HG03469 (cell line): Measurements from ENCODE around the gene VWDE.

ENCODE experiments used
- ATAC-seq: cut with Tn5 transposase; IDR thresholded peaks from one replicate; pipeline ENCODE4 v1.9.1; 2021; ENCODE audit warnings: mild to moderate bottlenecking, moderate library complexity, moderate number of reproducible peaks; ENCODE audit not compliant: unreplicated experiment

VWDE gene

GRCh38 chr7:12337095-12337494, 66.6 kb downstream of the VWDE start:
- no peak for ATAC-seq

- no peak for ATAC-seq
These were observed 74.5 kb downstream of the VWDE start for GRCh38 chr7:12328888-12329770.

- no peak for ATAC-seq
These were observed 75.7 kb downstream of the VWDE start for GRCh38 chr7:12327922-12328321.

GRCh38 chr7:12325646-12326045, 78.0 kb downstream of the VWDE start:
- ATAC-seq, result no peak

GRCh38 chr7:12323415-12323814, 80.2 kb downstream of the VWDE start:
- no peak for ATAC-seq

GRCh38 chr7:12322903-12323300, 80.8 kb downstream of the VWDE start:
- peak; percentile 73 for ATAC-seq

- no peak for ATAC-seq
These were observed 81.3 kb downstream of the VWDE start for GRCh38 chr7:12322284-12322902.

GRCh38 chr7:12320987-12321647, 82.5 kb downstream of the VWDE start:
- no peak for ATAC-seq

GRCh38 chr7:12320241-12320986, 83.3 kb downstream of the VWDE start:
- ATAC-seq, result no peak

- no peak for ATAC-seq
These were observed 86.0 kb downstream of the VWDE start for GRCh38 chr7:12317675-12318074.

- ATAC-seq, result no peak
These were observed 86.7 kb downstream of the VWDE start for GRCh38 chr7:12316925-12317324.

- no peak for ATAC-seq
These were observed 88.6 kb downstream of the VWDE start for GRCh38 chr7:12315049-12315448.

GRCh38 chr7:12314199-12314598, 89.5 kb downstream of the VWDE start:
- peak; percentile 82 for ATAC-seq

GRCh38 chr7:12305502-12305901, 98.2 kb downstream of the VWDE start:
- ATAC-seq, result no peak

GRCh38 chr7:12303495-12303894, 100.2 kb downstream of the VWDE start:
- no peak for ATAC-seq

- no peak for ATAC-seq
These were observed 100.6 kb downstream of the VWDE start for GRCh38 chr7:12303062-12303461.

GRCh38 chr7:12300415-12300814, 103.2 kb downstream of the VWDE start:
- ATAC-seq, result no peak

GRCh38 chr7:12299367-12299766, 104.3 kb downstream of the VWDE start:
- ATAC-seq, result no peak

- ATAC-seq, result no peak
These were observed 106.2 kb downstream of the VWDE start for GRCh38 chr7:12297283-12298108.

GRCh38 chr7:12296051-12296570, 107.6 kb downstream of the VWDE start:
- ATAC-seq, result no peak
